HL-60 (cell line): ENCODE measurements around the gene TNRC6C.

Experiments
- CTCF ChIP-seq: IDR thresholded peaks from one replicate; pipeline ENCODE4 v1.5.1; 2011; ENCODE audit warnings: low read length, control low read depth, inconsistent platforms; ENCODE audit not compliant: insufficient read depth
- GABPA ChIP-seq: IDR thresholded peaks from 2 replicates; pipeline ENCODE4 v1.6.1; 2012; ENCODE audit warnings: low read depth
- POLR2AphosphoS5 ChIP-seq: IDR thresholded peaks from 2 replicates; pipeline ENCODE4 v1.6.1; 2012; ENCODE audit warnings: low read depth
- REST ChIP-seq: IDR thresholded peaks from 2 replicates; pipeline ENCODE4 v1.6.1; 2012; ENCODE audit warnings: low read depth; ENCODE audit not compliant: insufficient replicate concordance

GRCh38 chr17:78012428-78012827 is 53.9 kb downstream of the TNRC6C start:
- TF ChIP-seq CTCF (no peak), POLR2AphosphoS5 (no peak), GABPA (no peak), REST (no peak)
